H1 (cell line): ENCODE data around the gene CDK4. TPM values are rescaled to one million over a fixed set of nuclear protein-coding genes. Genes with fewer than 3 reads are reported as not detected.

ENCODE experiments used
- CTCF ChIA-PET: fragments of 300-600 bp; sonication (Branson Sonifier 250); formaldehyde crosslinking; loops from one replicate; lab custom pipeline; 2021; ENCODE audit not compliant: partially characterized antibody; lab: Charles Lee
- POLR2A ChIA-PET: fragments of 300-600 bp; sonication (Branson Sonifier 250); formaldehyde crosslinking; loops from one replicate; lab custom pipeline; 2021; ENCODE audit warnings: inconsistent platforms; ENCODE audit not compliant: partially characterized antibody; lab: Charles Lee
- DNase-seq, 2 experiments: peaks; one replicate each; pipeline versions ENCODE4 v3.0.0 to v3.0.0-alpha.2; 2010 to 2022; ENCODE audit warnings: low spot score in 2 of 2, low read depth in 1 of 2, mixed read lengths in 1 of 2
- FAIRE-seq: peaks from 2 replicates; lab custom pipeline; 2011; peaks lifted over from hg19 to GRCh38; lab: Jason Lieb, UNC
- H2AFZ ChIP-seq: 2 replicates; pipeline ENCODE4 v1.8.1; 2012; ENCODE audit warnings: low read length, inconsistent platforms
- H2AK5ac ChIP-seq: 2 replicates; pipeline ENCODE4 v1.6.1; 2013; ENCODE audit warnings: low read depth, low read length
- H2BK120ac ChIP-seq: replicated peaks from 2 replicates; pipeline ENCODE3; 2013; ENCODE audit warnings: low read depth, low read length, inconsistent platforms
- H2BK12ac ChIP-seq: 2 replicates; pipeline ENCODE4 v1.6.1; 2013; ENCODE audit warnings: low read depth, low read length
- H2BK15ac ChIP-seq: 2 replicates; pipeline ENCODE4 v1.6.1; 2013; ENCODE audit warnings: low read length
- H2BK20ac ChIP-seq: 2 replicates; pipeline ENCODE4 v1.6.1; 2013; ENCODE audit warnings: low read length
- H2BK5ac ChIP-seq: 2 replicates; pipeline ENCODE4 v1.6.1; 2013; ENCODE audit warnings: low read depth, low read length
- H3K14ac ChIP-seq: 2 replicates; pipeline ENCODE4 v1.6.1; 2013; ENCODE audit warnings: inconsistent platforms; ENCODE audit not compliant: insufficient read length
- H3K18ac ChIP-seq: 2 replicates; pipeline ENCODE4 v1.6.1; 2013; ENCODE audit warnings: low read length; ENCODE audit errors: extremely low read depth
- H3K23ac ChIP-seq: 2 replicates; pipeline ENCODE4 v1.6.1; 2013; ENCODE audit warnings: inconsistent platforms; ENCODE audit not compliant: insufficient read length
- H3K23me2 ChIP-seq: 2 replicates; pipeline ENCODE4 v1.6.1; 2013; ENCODE audit warnings: low read depth, low read length
- H3K27ac ChIP-seq: 2 replicates; pipeline ENCODE4 v1.6.1; 2011; ENCODE audit warnings: low read depth, low read length, inconsistent platforms
- H3K27me3 ChIP-seq, 4 experiments: replicated peaks in 1 of 4; 1 replicate in 1 of 4; 2 replicates in 3 of 4; pipeline versions ENCODE4 v1.6.1 to v1.8.1; 2011 to 2013; ENCODE audit warnings: low read length in 3 of 4, mild to moderate bottlenecking in 3 of 4, inconsistent platforms in 2 of 4, mixed read lengths in 2 of 4, moderate library complexity in 1 of 4; ENCODE audit not compliant: control insufficient read depth in 3 of 4, insufficient read depth in 3 of 4; ENCODE audit errors: extremely low read depth in 1 of 4
- H3K36me3 ChIP-seq, 4 experiments: 2 replicates each; pipeline versions ENCODE4 v1.6.1 to v1.8.1; 2011 to 2013; ENCODE audit warnings: mild to moderate bottlenecking in 4 of 4, low read length in 3 of 4, moderate library complexity in 2 of 4, control low read depth in 1 of 4, inconsistent platforms in 1 of 4; ENCODE audit not compliant: insufficient read depth in 4 of 4, control insufficient read depth in 2 of 4
- H3K4ac ChIP-seq: replicated peaks from 2 replicates; pipeline ENCODE3; 2013; ENCODE audit warnings: low read length, low read depth, mixed read lengths, inconsistent platforms; ENCODE audit not compliant: insufficient read length
- H3K4me1 ChIP-seq, 4 experiments: replicated peaks in 1 of 4; 1 replicate in 1 of 4; 2 replicates in 3 of 4; pipeline versions ENCODE4 v1.6.1 to v1.8.1; 2011 to 2013; ENCODE audit warnings: low read length in 3 of 4, inconsistent platforms in 2 of 4, mixed read lengths in 1 of 4; ENCODE audit not compliant: insufficient read depth in 4 of 4, control insufficient read depth in 3 of 4
- H3K4me2 ChIP-seq, 2 experiments: 2 replicates each; pipeline versions ENCODE4 v1.6.1 to v1.8.1; 2011 to 2013; ENCODE audit warnings: low read depth in 2 of 2, low read length in 2 of 2, control low read depth in 1 of 2, inconsistent platforms in 1 of 2, mild to moderate bottlenecking in 1 of 2; ENCODE audit not compliant: insufficient read depth in 1 of 2
- H3K4me3 ChIP-seq, 4 experiments: fragments of 200-600, 300-600 bp in 1 of 4; sonication (generic), shearing (Covaris generic), sonication (Bioruptor Twin) in 1 of 4; 2 replicates each; pipeline versions ENCODE4 v1.5.1 to v1.8.1; 2011 to 2016; ENCODE audit warnings: low read length in 4 of 4, low read depth in 3 of 4, control low read depth in 2 of 4, inconsistent platforms in 2 of 4, mild to moderate bottlenecking in 2 of 4, mixed read lengths in 1 of 4, moderate library complexity in 1 of 4; ENCODE audit not compliant: insufficient read depth in 2 of 4; ENCODE audit errors: extremely low read depth in 1 of 4
- H3K56ac ChIP-seq: replicated peaks from 2 replicates; pipeline ENCODE3; 2013; ENCODE audit warnings: low read depth, mild to moderate bottlenecking, mixed read lengths, low read length, inconsistent platforms; ENCODE audit not compliant: insufficient read length
- H3K79me1 ChIP-seq: 2 replicates; pipeline ENCODE4 v1.6.1; 2013; ENCODE audit warnings: low read depth, low read length, control low read depth
- H3K79me2 ChIP-seq, 2 experiments: 2 replicates each; pipeline versions ENCODE4 v1.6.1 to v1.8.1; 2012 to 2013; ENCODE audit warnings: low read length in 2 of 2, mild to moderate bottlenecking in 2 of 2, inconsistent platforms in 1 of 2; ENCODE audit not compliant: insufficient read depth in 2 of 2, control insufficient read depth in 1 of 2
- H3K9ac ChIP-seq, 4 experiments: replicated peaks in 1 of 4; 1 replicate in 1 of 4; 2 replicates in 3 of 4; pipeline versions ENCODE4 v1.6.1 to v1.8.1; 2011 to 2013; ENCODE audit warnings: low read depth in 3 of 4, low read length in 3 of 4, control low read depth in 2 of 4, mild to moderate bottlenecking in 2 of 4, moderate library complexity in 2 of 4, inconsistent platforms in 1 of 4; ENCODE audit errors: extremely low read depth in 1 of 4
- H3K9me3 ChIP-seq, 2 experiments: 2 replicates each; pipeline versions ENCODE4 v1.6.1 to v1.8.1; 2012 to 2013; ENCODE audit warnings: mild to moderate bottlenecking in 2 of 2, moderate library complexity in 2 of 2, control low read depth in 1 of 2, inconsistent platforms in 1 of 2, low read depth in 1 of 2, low read length in 1 of 2, mixed read lengths in 1 of 2; ENCODE audit not compliant: insufficient read depth in 2 of 2
- H4K20me1 ChIP-seq, 2 experiments: replicated peaks in 1 of 2; 2 replicates each; pipeline versions ENCODE3 to v1.8.1; 2011 to 2013; ENCODE audit warnings: inconsistent platforms in 2 of 2, low read length in 2 of 2, mild to moderate bottlenecking in 1 of 2; ENCODE audit not compliant: insufficient read depth in 2 of 2, control insufficient read depth in 1 of 2
- H4K5ac ChIP-seq: 2 replicates; pipeline ENCODE4 v1.6.1; 2013; ENCODE audit warnings: low read length, low read depth, mixed read lengths, inconsistent platforms; ENCODE audit not compliant: insufficient read length
- H4K8ac ChIP-seq: 2 replicates; pipeline ENCODE4 v1.8.0; 2013; ENCODE audit warnings: mild to moderate bottlenecking, moderate library complexity, low read length, inconsistent platforms; ENCODE audit not compliant: insufficient read depth; ENCODE audit errors: extremely low read depth
- H4K91ac ChIP-seq: replicated peaks from 2 replicates; pipeline ENCODE3; 2013; ENCODE audit warnings: low read length, mixed read lengths, inconsistent platforms; ENCODE audit not compliant: insufficient read length
- CBX8 ChIP-seq: fragments of 300-800, 300-1000 bp; sonication (generic); IDR thresholded peaks from 2 replicates; pipeline ENCODE4 v1.7.1; 2016; ENCODE audit warnings: low read depth, low read length, borderline replicate concordance
- CEBPB ChIP-seq: IDR thresholded peaks from 2 replicates; pipeline ENCODE4 v1.6.1; 2012; ENCODE audit warnings: low read depth, low read length
- E2F6 ChIP-seq: IDR thresholded peaks from 2 replicates; pipeline ENCODE4 v1.6.1; 2012; ENCODE audit warnings: inconsistent platforms
- EZH2 ChIP-seq: fragments of 200-600 bp; sonication (generic); IDR thresholded peaks from 2 replicates; pipeline ENCODE4 v1.7.1; 2012; ENCODE audit warnings: low read depth, mild to moderate bottlenecking, moderate library complexity, low read length, inconsistent platforms; ENCODE audit not compliant: severe bottlenecking
- KDM5A ChIP-seq: fragments of 200-600 bp; IDR thresholded peaks from 2 replicates; pipeline ENCODE4 v1.7.1; 2012; ENCODE audit warnings: mild to moderate bottlenecking, low read length, inconsistent platforms, mixed read lengths
- MAX ChIP-seq: IDR thresholded peaks from 2 replicates; pipeline ENCODE4 v1.6.1; 2012; ENCODE audit warnings: inconsistent platforms
- NRF1 ChIP-seq: IDR thresholded peaks from 2 replicates; pipeline ENCODE4 v1.6.1; 2011; ENCODE audit warnings: mild to moderate bottlenecking, low read depth, low read length, improper control_type of control experiment
- RNF2 ChIP-seq: fragments of 200-900, 300-1000 bp; sonication (generic); IDR thresholded peaks from 2 replicates; pipeline ENCODE4 v1.7.1; 2016; ENCODE audit warnings: borderline replicate concordance, low read depth, mild to moderate bottlenecking, antibody characterized with exemption, low read length; ENCODE audit not compliant: poor library complexity, severe bottlenecking; ENCODE audit errors: missing control alignments
- SP1 ChIP-seq: IDR thresholded peaks from 2 replicates; pipeline ENCODE4 v1.6.1; 2011; ENCODE audit warnings: low read depth, low read length
- SP2 ChIP-seq: IDR thresholded peaks from 2 replicates; pipeline ENCODE4 v1.6.1; 2012; ENCODE audit warnings: mild to moderate bottlenecking, low read length, inconsistent platforms
- TAF7 ChIP-seq: optimal IDR thresholded peaks from 2 replicates; pipeline ENCODE3; 2011; ENCODE audit warnings: low read depth, mild to moderate bottlenecking, inconsistent platforms, low read length, moderate library complexity, borderline replicate concordance
- TEAD4 ChIP-seq: IDR thresholded peaks from 2 replicates; pipeline ENCODE4 v1.6.1; 2012; ENCODE audit warnings: low read depth, low read length, inconsistent platforms, mixed read lengths
- ZNF274 ChIP-seq: IDR thresholded peaks from 2 replicates; pipeline ENCODE4 v1.7.0; 2012; ENCODE audit warnings: low read length, borderline replicate concordance; ENCODE audit errors: extremely low read depth
- WGBS, 2 experiments: shearing (Covaris generic) in 1 of 2; methylation state at CpG; one replicate each; pipeline versions ENCODE4 v1.1.6 to v1.1.7; 2013 to 2015; ENCODE audit warnings: low lambda C conversion rate in 2 of 2, mixed read lengths in 2 of 2, inconsistent platforms in 1 of 2, low coverage in 1 of 2, missing lambda C conversion rate in 1 of 2; ENCODE audit not compliant: insufficient replicate concordance in 2 of 2, insufficient coverage in 1 of 2, insufficient read length in 1 of 2; ENCODE audit errors: extremely low coverage in 1 of 2, missing lambda C conversion rate in 1 of 2; 5-methylcytosine and 5-hydroxymethylcytosine counted together
- polyA plus RNA-seq, 7 experiments: library from polyadenylated mRNA; depleted of rRNA in 3 of 7; stranded (reverse) in 5 of 7; unstranded in 2 of 7; fragments of >200 nt in 5 of 7; fragments of 200-250 nt in 2 of 7; gene quantifications; 1 replicate in 5 of 7; 2 replicates in 1 of 7; 4 replicates in 1 of 7; pipeline versions ENCODE4 v1.2.1 to v1.2.3, GENCODE V29; 2011 to 2013; ENCODE audit warnings: missing spikeins in 2 of 7, mixed read lengths in 2 of 7
- total RNA-seq: library from RNA; stranded (reverse); fragmentation: NEBNext Ultra II Directional; extraction: Animal tissue kit (Norgen Biotek cat#: 25700); gene quantifications from 2 replicates; pipeline ENCODE4 v1.2.1, GENCODE V29; 2021

Gene CDK4
- total and polyA plus RNA-seq, 2 of the 8 experiments (the other 6 are each of a cell fraction or from before 2014, with no cell fraction given), result 174 to 368 TPM

GRCh38 chr12:57800965-57801364, 48.9 kb upstream of the CDK4 start:
- Histone ChIP-seq H4K8ac (no peak overlapping the region), H3K4me3 (no peak overlapping the region), H2AK5ac (no peak overlapping the region), H2BK15ac (no peak overlapping the region), H3K4me1 (peaks cover 0 to 2% (median under 1%) of the 10 kb centered on the region in 4 experiments; a peak in 1 of 7 replicates), H3K36me3 (peaks cover 2 to 15% (median 8%) of the 10 kb centered on the region in 4 experiments; a peak in 6 of 8 replicates), H3K4ac (no peak overlapping the region), H2BK120ac (no peak overlapping the region), H4K20me1 (no peaks in the 10 kb centered on the region), H3K56ac (no peak overlapping the region), H2BK5ac (no peak overlapping the region), H2BK20ac (no peak overlapping the region), H3K9ac (no peak overlapping the region), H3K18ac (no peak overlapping the region), H2AFZ (no peak overlapping the region), H3K27ac (no peak overlapping the region), H3K79me2 (no peaks in the 10 kb centered on the region), H3K27me3 (no peaks in the 10 kb centered on the region), H3K79me1 (no peaks in the 10 kb centered on the region; the same call in 1 of the 2 replicates), H3K23me2 (no peaks in the 10 kb centered on the region), H4K5ac (no peak overlapping the region), H3K14ac (no peak overlapping the region), H4K91ac (no peak overlapping the region), H3K23ac (no peak overlapping the region), H2BK12ac (no peak overlapping the region), H3K9me3 (no peaks in the 10 kb centered on the region), H3K4me2 (no peak overlapping the region)
- 87% methylated on average over 3 of the region's 3 CpGs; no CpG with 5 or more reads in 1 of the 2 experiments for WGBS, 2 experiments
- CTCF ChIA-PET, result interaction anchor here (1.2 to 6.9 kb wide), 10 partner anchors 10 to 103 kb away, joined by 3 to 146 read pairs (median 12); partner anchors contain the start of genes AVIL and TSFM
- DNase-seq, result no peak
- POLR2A ChIA-PET, result interaction anchor here (0.9 to 8.0 kb wide), 3 partner anchors 11 to 29 kb away, joined by 3 to 71 read pairs (median 8); partner anchors contain the start of genes AVIL, EEF1AKMT3 and METTL1
- FAIRE-seq, result no peak
- TF ChIP-seq CBX8 (no peak), NRF1 (no peak), ZNF274 (no peak), E2F6 (no peak), SP2 (no peak), TAF7 (no peak), RNF2 (no peak), MAX (no peak), CEBPB (no peak), KDM5A (no peak), EZH2 (no peak), TEAD4 (no peak), SP1 (no peak)
